A549 (cell line): Measurements from ENCODE around the gene NHLRC2.

Experiments
- CTCF ChIP-seq: fragments of >200 bp; sonication (Bioruptor Twin); formaldehyde crosslinking; IDR thresholded peaks from 3 replicates; pipeline ENCODE4 v1.5.1; 2016
- EP300 ChIP-seq, 2 experiments: fragments of >200 bp; sonication (Bioruptor Twin); formaldehyde crosslinking; IDR thresholded peaks; 2 replicates in 1 of 2; 3 replicates in 1 of 2; pipeline ENCODE4 v1.6.1; 2016 to 2017
- HMGXB4 ChIP-seq: fragments of 250-450 bp; sonication (Bioruptor Pico); IDR thresholded peaks from 2 replicates; pipeline ENCODE4 v1.5.0; 2021; ENCODE audit warnings: mild to moderate bottlenecking, moderate library complexity, borderline replicate concordance
- RCOR1 ChIP-seq: fragments of 150-350 bp; IDR thresholded peaks from 2 replicates; pipeline ENCODE4 v1.6.1; 2014; ENCODE audit warnings: antibody characterized with exemption, low read length, low read depth
- REST ChIP-seq: fragments of 200-600 bp; sonication (generic); IDR thresholded peaks from 2 replicates; pipeline ENCODE4 v1.6.1; 2016; ENCODE audit warnings: antibody characterized with exemption, mild to moderate bottlenecking, moderate library complexity
- USF2 ChIP-seq: fragments of 450-650 bp; IDR thresholded peaks from 2 replicates; pipeline ENCODE4 v1.6.1; 2014; ENCODE audit warnings: antibody characterized with exemption

GRCh38 chr10:113893570-113893969 lies 39.1 kb downstream of the NHLRC2 start:
- TF ChIP-seq USF2 (no peak), RCOR1 (no peak), CTCF (no peak), REST (no peak), HMGXB4 (no peak), EP300 (IDR thresholded peaks at IDR 0.05) (no peak)
